NCI-H345 treated with DMSO at 0.1 percent for 48 hours (cell line): ENCODE data around the gene NECAB3.

ENCODE experiments used
- DNase-seq: peaks from one replicate; lab custom pipeline; 2025; ENCODE audit not compliant: unreplicated experiment; lab: John Stamatoyannopoulos, UW

The NECAB3 gene

DNA sequence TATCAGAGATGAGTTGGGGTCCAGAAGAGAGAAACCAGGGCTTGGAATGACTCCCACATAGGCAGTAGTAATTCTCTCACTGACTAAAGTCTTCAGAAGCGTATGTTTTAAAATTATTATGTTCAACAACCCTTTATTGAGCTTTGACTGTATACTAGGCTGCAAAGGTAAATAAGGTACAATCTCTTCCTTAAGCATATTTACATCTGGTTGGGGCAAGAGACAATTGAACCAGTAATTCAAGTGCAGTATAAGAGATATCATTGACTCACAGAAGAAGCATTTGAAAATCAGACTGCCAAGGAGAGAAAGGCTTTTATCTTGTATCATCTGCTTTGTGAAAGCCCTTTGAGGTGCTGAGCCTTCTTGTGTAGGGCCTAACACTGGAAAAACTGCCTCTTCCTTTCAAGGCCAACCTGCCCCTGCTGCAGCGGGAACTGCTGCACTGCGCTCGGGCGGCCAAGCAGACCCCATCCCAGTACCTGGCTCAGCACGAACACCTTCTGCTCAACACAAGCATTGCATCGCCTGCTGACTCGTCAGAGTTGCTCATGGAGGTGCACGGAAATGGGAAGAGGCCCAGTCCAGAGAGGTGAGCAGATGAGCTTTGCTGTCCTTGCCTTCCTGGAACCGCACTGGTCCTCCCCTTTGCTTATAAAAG lies 51.4 kb downstream of the NECAB3 start:
- no peak for DNase-seq

DNA sequence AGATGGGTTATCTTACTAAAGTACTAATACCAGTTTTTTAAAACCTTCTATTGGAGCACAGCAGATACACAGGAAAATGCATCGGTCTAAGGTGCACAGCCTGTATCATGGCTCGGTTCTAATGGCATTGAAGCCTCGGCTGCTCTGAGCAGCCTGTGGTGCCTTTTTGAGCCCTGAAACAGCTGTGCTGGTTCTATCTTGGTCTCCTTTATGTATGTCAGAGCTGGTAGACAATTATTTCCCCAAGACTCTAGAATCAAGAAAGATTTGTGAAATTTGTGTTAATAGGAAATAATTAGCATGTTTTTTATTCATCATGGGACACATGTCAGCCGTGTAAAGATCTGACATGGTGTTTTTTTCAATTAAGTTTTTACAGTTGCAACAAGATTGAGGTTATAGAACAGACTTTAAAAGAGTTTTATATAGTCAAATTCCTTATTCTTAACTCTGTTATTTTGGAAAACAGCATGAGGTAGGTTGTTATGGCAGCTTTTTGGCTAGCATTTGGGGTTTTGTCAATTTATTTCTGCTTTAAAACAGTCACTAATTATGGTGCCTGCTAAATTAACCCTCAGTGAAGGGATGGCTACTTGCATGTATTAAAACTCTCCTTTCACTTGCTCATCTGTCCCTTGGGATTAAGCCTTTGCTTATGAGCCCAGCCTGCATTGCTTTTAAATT lies 52.4 kb downstream of the NECAB3 start:
- no peak for DNase-seq

DNA sequence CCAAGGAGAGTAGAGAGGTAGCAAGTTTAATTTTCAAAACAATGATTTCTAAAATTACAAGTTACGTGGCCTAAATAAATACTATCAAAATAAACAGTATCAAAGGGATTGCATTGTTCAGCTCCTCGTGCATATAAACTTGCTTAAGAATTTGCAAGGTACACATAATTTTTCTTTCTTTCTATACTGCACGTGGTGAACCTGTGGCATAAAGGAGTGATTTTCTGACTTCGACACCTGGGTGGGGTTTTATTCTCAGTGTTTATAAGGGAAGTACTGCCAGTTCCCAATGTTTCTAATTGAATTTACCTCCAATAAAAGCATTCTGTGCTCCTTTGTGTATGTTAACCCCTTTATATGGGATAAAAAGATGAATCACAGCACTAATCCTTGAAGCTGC lies 62.2 kb downstream of the NECAB3 start:
- no peak for DNase-seq

DNA sequence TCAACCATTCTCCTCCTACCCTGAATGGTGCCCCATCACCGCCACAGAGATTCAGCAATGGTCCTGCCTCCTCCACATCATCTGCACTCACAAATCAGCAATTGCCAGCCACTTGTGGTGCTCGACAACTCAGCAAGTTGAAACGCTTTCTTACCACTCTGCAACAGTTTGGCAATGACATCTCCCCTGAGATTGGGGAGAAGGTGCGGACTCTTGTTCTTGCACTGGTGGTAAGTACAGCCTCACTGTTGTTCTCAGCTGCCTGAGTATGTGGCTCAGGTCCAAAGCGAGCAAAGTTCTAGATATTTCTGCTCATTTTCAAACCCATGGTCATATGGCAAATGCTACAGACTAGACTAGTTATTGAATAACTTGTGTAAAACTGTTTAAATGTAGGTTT lies 63.1 kb downstream of the NECAB3 start:
- no peak for DNase-seq

DNA sequence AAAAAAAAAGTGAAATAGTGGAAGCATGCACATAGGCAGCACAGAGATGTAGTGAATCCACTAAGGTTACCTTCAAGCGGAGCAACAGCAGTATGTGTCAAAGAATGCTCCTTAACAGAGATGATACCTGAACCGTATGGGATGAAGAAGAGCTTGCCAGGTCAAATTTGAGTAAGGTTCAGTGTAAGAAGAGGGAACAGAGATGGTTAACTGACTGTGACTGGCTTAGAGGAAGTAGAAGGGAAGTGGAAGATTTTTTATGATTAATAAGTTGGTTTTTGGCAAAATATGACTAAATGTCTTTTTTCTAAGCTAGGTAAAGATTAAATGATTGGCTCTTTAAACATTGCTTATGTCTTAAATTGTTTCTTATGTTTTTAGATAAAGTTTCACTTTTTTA lies 64.7 kb downstream of the NECAB3 start:
- no peak for DNase-seq
